SH-SY5Y (cell line): ENCODE data around the gene PEX14.

Experiments used
- GATA2 ChIP-seq: IDR thresholded peaks from 2 replicates; pipeline ENCODE4 v1.6.1; 2011; ENCODE audit warnings: mild to moderate bottlenecking, low read depth, low read length
- GATA3 ChIP-seq: IDR thresholded peaks from 2 replicates; pipeline ENCODE4 v1.6.1; 2011; ENCODE audit warnings: low read depth, mild to moderate bottlenecking, low read length, moderate library complexity

PEX14 gene

DNA sequence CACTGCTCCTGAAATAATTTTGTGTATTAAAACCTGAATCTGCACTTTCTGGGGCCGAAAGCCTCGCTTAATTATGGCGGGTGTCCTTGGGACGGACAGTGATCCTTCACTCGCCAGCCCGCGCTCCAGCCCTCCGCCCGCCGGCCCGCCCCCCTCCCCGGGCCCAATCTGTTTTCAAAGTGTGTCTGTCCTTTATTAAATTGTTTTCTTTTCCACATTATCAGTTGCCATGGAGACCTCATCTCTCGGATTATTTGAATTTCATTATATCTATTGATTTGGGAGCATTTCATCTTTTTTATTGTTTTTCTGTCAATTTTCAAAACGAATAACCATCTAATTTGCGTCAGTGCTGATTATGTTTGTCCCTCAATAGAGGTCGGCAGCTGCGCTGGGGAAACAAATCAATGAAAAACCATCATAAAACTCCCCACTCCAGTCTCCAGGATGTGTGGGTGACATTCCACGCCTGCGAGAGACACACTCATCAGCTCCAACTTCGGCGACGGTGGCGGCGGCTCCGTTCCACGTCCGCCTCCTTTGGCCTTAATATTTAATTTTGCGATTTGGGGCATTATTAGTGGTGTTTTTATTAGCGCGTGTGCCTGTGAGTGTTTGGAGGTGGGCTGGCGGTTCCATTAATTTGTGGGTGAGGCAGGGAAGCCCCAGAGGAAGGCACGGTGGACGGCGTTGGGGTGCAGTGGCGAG is 197.7 kb downstream of the PEX14 start:
- TF ChIP-seq GATA2: no peak
- TF ChIP-seq GATA3: no peak

DNA sequence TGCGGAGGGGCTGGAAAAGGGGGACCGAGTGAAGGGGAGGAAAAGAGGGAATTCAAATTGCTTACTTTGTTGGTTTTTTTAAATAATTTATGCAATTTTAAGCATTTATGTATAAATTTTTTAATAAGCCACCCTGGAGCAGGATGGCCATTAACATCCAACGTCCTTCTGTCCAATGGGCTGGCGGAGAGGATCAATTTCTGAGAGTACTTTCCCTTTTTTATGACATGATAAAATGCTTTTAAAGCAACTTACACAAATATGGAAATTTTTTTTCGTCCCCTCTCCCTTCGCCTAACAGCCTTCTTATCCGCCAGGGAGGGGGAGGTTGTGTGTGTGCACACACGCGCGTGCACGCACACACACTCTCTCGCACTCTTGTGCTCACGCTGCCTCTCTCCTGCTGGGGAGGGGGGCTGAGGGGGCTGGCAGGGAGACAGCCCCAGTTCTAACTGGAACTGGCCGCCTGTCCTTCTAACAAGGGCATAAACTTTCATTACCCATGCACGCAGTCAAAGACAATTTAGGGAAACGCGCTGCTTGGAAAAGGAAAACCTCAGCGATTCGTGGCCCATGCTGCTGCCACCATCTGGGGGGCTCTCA is 198.5 kb downstream of the PEX14 start:
- TF ChIP-seq GATA3 (no peak), GATA2 (no peak)

DNA sequence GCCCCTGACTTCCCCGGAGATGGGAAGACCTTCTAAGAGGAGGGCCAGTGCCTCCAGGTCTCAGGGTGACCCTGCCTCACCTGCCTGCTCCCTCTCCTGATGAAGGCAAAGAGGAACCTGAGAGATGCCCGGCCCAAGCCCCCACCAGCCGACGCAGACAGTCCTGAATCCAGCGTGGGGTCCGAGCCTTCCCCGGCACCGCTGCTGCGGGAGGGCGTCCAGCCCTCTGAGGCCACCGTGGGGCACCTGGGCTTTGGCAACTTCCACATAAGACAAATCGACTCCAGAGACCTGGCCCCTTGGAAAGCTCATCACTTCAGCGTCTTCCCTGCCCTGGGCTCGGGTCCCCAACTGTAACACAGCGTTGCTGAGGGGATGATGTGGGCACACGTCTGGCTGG is 199.5 kb downstream of the PEX14 start:
- TF ChIP-seq GATA2: no peak

DNA sequence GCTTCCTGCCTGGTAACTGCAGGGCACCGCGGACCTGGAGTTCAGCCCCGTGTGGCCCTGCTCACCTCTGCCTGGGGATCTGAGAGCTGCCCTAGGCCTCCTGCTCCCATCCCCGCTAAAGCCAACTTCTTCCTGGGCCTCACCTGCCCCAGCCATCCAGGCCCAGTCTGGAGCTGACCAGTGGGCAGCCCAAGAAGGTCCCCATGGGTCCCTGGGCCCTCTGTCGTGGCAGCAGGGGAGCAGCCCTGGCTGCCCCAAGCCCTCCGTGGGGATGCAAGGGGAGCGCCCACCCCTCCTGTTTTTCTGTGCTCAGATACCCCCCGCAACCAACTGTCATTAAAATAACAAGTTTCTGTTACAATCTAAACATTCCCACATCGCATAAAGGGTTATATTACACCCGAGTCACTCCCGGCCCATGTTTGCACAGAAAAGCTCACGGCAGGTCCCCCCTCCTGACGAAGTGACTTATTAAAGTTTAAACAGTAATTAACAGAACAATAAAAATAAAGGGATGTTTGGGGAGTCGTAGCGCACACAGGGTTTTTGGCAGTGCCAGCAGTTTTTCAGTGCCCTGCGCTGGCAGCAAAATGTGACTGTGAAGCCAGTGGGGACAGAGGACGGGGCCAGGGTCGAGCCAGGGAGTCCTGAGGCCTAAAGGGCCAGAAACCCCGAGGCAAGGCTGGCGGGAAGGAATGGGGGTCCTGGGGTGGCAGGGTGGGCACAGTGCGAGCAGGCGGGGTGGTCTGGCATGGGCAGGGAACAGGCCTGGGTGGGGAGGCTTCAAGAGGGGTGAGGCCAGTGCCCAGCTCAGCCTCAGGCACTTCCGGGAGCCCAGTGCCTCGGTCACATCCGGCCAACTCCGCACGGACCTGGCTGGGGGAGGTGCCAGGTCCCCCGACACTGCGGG is 200.2 kb downstream of the PEX14 start:
- TF ChIP-seq GATA3: no peak
- TF ChIP-seq GATA2: no peak

DNA sequence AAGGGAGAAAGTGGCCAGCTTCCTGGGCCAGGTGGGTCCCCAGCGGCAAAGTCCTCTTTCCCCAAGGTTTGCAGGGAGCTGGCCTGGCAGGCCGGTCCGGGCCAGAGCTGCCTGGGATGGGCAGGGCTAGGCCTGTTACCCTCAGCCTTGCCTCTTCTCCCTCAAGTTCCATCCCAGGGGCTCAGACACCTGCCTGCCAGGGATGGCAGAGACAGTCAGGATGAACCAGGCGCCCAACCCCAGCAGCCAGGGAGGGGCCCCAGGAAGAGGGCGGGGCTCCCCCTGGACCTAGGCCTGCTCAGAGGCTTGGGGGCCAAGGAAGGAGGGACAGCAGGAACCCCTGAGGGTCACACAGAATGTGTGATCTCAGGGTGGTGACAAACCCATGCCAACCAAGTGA is 201.1 kb downstream of the PEX14 start:
- TF ChIP-seq GATA3 (no peak), GATA2 (no peak)

DNA sequence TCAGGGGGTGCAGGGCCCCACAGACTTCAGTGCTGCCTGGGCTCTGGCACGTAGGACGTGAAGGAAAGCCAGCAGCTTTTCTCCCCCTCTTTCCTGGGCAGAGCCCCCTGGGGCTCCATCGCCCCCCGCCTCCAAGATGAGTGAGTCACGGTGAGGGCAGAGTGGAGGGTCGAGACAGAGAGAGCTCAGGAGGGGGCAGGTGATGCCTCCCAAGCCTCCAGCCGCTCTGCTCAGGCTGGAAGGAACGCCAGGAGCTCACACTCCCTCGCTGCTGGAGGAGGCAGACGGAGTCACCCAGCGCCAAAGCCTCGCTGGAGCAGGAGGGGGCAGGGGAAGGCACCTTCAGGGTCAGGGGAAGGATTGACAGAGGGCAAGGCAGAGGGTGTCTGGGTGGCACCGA is 202.2 kb downstream of the PEX14 start:
- TF ChIP-seq GATA2 (no peak), GATA3 (no peak)

DNA sequence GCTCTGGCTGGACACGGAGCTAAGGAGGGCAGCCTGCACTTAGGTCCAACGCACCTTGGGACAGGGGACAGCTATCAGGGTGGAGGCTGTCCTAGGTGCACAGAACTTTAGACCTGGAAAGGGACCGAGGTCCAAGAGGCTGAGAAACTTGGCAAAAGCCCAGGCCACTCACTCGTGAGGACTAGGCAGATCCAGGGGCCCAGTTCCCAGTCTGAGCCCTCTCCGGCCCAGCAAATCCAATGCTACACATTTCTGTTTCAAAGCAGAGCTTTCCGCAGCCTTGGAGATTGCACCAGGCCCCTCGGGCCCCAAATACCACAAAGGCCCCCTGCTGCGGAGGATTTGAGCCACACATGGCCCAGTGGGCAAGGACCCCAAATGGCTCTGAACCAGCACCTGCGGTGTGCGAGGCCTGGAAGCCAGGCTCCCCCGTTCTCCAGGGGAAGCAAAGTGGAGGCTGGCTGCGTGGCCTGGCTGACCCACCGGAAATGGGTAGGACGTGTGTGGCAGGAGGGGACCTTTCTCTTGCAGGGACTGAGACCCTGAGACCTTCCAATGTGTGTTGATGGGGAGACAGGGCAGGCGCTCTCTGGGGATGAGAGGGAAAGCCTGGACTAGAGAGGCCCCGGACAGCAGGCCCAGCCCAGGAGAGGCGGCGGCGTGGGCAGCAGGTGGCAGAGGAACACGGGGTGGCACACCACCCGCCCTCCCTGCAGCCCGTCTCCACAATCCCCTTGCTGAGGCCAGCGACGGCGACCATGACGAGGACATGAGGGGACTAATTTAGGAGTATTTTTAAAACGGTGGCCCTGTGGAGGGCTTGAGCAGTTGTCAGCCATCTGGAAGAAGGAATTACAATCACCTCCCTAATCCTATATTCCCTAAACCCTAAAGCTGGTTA is 203.0 kb downstream of the PEX14 start:
- no peak for TF ChIP-seq GATA3
- no peak for TF ChIP-seq GATA2

DNA sequence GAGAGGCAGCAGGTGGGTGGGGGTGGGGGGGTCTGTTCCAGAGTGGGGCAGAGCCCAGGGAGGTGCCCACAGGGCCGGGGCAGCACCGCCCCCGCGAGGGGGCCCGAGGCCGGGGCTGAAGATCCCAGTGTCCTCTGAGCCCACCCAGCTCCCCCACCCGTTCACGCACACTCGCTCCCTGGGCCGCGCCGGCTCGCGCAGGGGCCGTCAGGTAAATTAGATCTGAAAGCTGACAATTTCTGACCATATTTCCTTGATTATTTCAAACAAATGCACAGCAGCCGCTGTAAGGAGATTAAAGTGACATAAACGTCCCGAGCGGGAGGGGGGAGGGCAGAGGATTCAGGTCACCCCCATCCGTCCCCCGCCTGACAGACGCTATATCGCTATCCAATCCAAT is 203.7 kb downstream of the PEX14 start:
- TF ChIP-seq GATA3 (no peak), GATA2 (no peak)

DNA sequence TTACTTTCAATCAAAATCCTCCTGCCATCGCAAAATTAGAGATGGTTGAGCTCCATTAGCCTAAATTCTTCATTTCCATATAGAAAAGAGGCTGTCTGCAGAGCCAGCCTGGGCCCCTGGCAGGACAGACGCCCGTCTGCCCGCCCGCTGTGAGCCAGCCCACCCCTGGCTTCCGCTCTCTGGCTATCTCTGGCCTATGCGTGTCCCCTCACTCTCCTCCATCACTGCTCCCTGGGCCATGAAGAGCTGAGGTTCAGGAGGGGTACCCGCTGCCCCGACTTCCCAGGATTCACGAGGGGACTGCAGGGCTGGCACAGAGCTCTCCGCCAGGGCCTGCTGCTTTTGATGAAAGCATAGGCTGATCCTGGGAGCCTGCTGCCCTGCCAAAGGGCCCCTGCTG is 204.1 kb downstream of the PEX14 start:
- no peak for TF ChIP-seq GATA2
- TF ChIP-seq GATA3: no peak

DNA sequence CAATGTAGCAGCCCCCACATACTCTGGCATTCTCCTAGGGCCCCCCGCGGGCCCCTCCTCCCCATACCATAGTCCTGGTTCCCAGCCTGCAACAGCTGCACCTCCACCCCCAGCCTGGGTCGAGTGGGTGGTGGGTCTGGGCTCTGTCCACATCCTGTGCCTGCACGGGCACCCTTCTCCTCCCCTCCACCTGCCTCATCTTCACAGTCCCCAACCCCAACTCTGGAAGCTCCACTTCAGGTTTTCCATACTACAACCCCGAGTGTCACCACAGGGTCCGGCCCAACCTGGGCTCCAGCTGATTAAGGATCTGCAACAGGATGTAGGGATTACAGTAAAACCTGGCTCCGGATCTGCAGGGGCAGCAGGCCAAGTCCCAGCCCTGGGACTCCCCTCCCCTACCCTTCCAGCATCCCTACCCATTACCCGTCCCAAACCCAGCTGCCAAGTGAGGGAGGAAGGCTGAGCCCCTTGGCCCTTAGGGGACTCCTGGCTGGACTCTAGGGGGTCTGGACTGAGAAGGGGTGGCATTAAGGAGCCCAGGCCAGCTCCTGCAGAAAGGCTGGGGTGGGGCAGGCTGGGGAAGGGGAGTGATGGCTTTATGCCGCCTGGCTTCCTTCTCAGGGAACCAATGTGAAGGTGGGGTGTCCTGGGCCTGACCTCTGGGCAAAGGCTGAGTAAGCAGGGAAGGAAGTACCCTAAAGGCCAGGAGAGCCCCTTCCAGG is 204.9 kb downstream of the PEX14 start:
- peak; percentile 73 for TF ChIP-seq GATA2
- no peak for TF ChIP-seq GATA3
